ENCODE results near the gene KIFC1.
"Not testable (repeated sequence)": the region's sequence is repeated elsewhere in the genome, so short reads cannot be mapped to it uniquely, and the experiment has no call there.

KIFC1 gene, protein sequence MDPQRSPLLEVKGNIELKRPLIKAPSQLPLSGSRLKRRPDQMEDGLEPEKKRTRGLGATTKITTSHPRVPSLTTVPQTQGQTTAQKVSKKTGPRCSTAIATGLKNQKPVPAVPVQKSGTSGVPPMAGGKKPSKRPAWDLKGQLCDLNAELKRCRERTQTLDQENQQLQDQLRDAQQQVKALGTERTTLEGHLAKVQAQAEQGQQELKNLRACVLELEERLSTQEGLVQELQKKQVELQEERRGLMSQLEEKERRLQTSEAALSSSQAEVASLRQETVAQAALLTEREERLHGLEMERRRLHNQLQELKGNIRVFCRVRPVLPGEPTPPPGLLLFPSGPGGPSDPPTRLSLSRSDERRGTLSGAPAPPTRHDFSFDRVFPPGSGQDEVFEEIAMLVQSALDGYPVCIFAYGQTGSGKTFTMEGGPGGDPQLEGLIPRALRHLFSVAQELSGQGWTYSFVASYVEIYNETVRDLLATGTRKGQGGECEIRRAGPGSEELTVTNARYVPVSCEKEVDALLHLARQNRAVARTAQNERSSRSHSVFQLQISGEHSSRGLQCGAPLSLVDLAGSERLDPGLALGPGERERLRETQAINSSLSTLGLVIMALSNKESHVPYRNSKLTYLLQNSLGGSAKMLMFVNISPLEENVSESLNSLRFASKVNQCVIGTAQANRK

DNA sequence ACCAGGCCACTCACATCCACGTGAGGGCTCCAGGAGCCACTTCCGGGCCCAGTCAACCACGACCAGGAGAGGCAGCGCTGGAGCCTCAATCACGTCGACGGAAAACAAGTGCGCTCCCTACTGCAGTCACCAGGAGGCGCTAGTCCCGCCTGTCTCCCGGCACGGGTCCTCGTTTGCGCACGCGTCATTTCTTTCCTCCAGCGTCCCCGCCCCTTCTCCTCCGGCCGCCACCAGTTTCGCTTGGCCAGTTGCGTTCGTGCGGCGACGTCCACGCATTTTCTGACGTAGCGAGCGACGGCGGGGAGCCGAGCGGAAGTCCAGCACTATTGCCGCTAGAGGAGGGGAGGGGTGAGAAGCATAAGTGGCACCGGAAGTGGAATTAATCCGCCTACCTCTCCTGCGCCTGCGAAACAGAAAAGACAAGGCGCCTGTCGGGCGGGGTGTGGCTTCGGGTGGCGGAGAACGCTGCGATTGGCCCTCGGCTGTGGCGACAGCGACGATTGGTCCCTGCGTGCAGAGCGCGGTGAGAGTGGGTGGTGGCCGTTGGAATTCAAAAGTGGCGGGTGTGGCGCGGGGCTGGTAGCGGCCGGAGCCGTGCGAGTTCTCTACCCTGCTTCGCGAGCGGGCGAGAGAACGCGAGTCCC, at the start of gene KIFC1:
KIFC1 (plus strand) TSS at position 546 of the 644 bp plus-strand sequence. CDS start 163 bp downstream, outside the sequence.
- peak; percentile 99 for DNase-seq

DNA sequence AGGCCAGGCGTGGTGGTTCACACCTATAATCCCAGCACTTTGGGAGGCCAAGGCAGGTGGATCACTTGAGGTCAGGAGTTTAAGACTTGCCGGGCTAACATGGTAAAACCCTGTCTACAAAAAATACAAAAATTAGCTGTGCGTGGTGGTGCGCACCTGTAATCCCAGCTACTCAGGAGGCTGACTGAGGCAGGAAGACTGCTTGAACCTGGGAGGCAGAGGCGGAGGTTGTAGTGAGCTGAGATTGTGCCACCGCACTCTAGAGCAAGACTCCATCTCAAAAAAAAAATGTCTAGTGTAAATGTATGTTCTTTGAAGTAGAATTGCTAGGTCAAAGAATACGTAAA, 48.0 kb upstream of the KIFC1 start:
- DNase-seq, result not testable (repeated sequence)

DNA sequence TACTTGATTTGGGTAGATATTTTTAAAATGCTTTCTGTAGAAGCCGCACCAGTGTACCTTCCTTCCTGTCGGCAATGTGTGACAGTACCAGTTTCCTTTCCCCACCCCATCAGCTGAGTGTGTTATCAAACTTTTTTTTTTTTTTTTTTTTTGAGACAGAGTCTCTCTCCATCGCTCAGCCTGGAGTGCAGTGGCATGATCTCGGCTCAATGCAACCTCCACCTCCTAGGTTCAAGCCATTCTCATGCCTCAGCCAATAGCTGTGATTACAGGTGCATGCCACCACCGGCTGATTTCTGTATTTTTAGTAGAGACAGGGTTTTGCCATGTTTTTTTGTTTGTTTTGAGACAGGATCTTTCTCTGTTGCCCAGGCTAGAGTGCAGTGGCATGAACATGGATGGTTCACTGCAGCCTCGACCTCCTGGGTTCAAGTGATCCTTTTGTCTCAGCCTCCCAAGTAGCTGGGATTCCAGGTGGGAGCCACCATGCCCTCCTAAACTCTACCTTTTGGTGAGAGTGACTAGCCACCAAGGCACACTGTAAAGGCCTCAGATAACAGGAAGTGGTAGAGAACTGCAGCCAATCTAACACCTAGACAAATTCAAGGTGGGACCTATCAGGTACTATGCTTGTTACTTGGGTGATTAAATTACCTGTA, 47.5 kb upstream of the KIFC1 start:
- DNase-seq, result no peak

DNA sequence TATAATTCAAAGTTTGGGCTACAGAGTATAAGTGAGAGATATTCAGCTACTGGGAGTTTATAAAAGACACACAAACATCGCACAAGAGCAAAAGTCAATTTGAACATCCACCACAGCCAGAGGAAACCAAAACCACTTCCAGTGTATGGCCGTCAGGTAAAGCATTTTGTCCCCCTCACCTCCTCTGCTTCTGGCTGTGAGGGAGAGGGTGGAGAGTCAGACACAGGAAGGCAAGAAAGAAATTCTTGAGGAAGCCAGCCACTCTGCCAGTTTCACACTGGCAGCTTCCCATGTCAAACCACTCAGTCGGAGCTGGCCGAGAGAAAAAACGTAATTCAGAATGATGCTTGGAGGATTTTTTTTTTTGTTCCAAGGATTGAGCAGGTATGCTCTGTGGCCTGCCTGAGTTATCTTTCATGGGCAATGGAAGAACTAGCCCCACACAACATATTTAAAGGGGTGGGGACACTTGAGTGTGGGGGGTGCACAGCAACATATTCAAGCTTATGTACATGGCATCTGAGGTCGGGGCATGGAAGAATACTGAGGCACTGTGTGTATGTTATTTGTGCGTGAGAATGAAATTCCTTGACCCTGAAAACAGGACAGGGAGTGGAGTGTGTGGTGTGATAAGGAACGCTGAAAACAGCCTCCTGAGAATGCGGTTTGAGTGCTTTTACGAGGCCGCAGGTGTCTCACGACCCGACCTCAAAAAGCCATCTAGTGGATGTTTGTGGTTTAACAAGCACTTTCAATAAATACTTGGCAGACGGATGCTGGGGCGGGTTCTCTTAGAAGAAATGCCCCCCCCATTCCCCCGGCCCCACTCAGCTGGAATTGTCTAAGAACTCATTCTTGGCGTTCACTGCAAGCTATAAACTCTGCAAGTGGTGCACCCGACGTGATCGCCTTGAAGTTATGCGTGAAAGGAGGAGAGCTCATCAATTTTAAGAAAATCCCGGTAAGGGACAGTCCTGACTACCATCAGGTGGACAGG, 46.6 kb upstream of the KIFC1 start:
- peak; percentile 53 to 68 for DNase-seq

DNA sequence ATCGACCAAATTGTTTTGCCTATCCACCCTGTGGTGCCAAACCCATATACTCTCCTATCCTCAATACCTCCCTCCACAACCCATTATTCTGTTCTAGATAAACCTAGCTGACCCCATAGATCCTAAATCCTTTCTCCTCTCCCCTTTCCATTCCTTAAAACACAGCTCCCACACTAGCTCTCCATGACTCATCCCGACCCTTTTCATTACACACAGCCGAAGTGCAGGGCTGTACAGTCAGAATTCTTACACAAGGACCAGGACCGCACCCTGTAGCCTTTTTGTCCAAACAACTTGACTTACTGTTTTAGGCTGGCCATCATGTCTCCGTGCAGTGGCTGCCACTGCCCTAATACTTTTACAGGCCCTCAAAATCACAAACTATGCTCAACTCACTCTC, 44.7 kb upstream of the KIFC1 start:
- not testable (repeated sequence) for DNase-seq

DNA sequence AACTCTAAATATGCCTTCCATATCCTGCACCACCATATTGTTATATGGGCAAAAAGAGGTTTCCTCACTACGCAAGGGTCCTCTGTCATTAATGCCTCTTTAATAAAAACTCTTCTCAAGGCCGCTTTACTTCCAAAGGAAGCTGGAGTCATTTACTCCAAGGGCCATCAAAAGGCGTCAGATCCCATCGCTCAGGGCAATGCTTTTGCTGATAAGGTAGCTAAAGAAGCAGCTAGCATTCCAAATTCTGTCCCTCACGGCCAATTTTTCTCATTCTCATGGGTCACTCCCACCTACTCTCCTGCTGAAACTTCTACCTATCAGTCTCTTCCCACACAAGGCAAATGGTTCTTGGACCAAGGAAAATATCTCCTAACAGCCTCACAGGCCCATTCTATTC, 43.8 kb upstream of the KIFC1 start:
- no peak for DNase-seq

DNA sequence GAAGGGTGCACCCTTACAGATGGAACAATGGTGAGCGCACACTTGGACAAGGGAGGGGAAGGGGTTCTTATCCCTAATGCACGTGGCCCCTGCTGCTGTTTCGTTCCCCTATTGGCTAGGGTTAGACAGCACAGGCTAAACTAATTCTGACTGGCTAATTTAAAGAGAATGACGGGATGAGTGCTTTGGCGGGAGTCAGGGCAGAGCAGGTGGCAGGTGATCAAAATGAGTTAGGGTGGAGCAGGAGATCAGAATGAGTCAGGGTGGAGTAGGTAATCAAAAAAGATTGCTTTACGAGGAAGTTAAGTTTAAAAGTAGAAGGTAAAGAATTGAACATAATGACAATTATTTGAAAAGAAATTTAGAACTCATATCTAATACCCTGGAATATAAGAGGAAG, 35.8 kb upstream of the KIFC1 start:
- DNase-seq, result not testable (repeated sequence)

DNA sequence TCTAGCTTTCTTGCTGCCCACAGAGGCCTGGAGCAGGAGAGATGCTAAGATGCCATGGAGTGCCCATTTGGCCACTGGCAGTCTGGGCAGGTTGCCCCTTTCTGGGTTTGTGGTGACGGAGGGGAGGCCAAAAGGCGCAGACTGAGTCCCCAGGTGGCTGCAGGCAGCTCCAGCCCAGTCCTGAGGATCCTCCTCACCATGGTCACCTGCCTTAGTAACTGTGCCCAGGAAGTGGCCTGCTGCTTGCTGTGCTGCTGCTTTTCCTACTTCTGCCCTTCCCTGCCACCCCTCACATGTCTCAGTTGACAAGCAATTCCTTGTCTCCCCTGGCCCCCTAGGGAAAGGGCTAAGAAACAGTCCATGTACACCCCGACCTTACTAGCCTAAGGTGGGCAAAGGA, 35.3 kb upstream of the KIFC1 start:
- no peak for DNase-seq

- not testable (repeated sequence) for DNase-seq
These were observed 34.3 kb upstream of the KIFC1 start for GRCh38 chr6:33357160-33357871.

- no peak for DNase-seq
These were observed 32.3 kb upstream of the KIFC1 start for GRCh38 chr6:33359331-33359730.

GRCh38 chr6:33363486-33363885, 28.1 kb upstream of the KIFC1 start:
- DNase-seq, result not testable (repeated sequence)

DNA sequence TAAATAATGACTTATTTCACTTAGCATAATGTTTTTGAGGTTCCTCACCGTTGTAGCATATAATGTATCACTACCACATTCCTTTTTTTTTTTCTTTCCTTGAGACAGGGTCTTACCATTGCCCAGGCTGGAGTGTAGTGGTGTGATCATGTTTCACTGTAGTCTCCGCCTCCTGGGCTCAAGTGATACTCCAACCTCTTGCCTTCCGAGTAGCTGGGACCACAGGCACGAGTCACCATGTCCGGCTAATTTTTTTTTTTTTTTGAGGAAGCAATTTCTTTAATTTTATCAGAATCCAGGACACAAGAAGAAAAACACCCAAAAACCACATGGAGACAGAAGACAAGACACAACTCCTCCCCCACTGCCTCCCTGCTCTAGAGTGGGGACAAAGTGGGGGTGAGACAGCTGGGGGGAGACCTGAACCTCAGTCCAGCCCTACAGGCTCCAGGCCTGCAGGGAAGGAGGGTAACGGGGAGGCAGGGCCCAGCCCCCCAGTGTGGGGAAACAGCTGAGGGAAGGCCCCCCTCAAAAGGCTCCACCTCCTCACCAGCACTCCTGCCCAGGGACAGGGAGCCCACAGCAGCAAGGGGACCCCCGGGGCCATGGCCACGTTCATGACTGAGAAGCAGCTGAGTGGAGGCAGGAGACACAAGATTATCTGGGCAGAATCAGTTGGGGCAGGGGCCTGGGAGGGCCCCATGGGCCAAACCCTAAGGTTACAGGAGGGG, 27.0 kb upstream of the KIFC1 start:
- DNase-seq, result not testable (repeated sequence)

- DNase-seq, result not testable (repeated sequence)
These were observed 26.2 kb upstream of the KIFC1 start for GRCh38 chr6:33365206-33365971.

DNA sequence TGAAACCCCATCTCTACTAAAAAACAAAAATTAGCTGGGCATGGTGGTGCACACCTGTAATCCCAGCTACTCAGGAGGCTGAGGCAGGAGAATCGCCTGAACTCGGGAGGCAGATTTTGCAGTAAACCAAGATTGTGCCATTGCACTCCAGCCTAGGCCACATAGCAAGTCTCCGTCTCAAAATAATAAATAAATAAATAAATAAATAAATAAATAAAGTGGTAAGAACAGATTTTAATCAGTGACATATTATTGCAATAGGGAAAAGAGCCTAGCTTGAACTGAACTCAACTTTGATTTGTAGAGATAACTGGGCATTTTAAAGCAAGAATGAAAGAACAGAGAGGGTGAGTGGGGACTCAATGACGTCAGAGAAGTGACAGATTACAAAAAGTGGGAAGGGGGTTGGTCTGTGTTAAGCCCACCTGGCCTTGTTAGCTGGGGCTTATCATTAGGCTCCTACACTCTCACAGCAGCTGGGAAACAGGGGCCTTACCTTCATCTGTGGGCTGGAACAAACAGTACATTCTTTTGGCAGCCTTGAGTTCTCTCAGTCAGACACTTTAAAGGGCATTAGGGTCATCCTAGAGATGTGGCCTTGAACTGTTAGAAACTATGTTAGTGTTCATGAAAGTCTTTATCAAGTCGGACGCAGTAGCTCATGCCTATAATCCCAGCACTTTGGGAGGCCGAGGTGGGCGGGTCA, 24.5 kb upstream of the KIFC1 start:
- DNase-seq, result no peak

- not testable (repeated sequence) for DNase-seq
These were observed 24.0 kb upstream of the KIFC1 start for GRCh38 chr6:33367715-33368025.

DNA sequence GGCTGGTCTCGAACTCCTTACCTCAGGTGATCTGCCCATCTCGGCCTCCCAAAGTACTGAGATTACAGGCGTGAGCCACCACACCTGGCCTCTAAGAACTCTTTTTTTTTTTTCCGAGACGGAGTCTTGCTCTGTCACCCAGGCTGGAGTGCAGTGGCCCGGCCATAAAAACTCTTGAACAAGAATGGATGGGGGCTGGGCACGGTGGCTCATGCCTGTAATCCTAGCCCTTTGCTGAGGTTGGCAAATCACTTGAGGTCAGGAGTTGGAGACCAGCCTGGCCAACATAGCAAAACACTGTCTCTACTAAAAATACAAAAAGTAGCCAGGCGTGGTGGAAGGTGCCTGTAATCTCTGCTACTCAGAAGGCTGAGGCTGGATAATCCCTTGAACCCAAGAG, 19.7 kb upstream of the KIFC1 start:
- not testable (repeated sequence) for DNase-seq

DNA sequence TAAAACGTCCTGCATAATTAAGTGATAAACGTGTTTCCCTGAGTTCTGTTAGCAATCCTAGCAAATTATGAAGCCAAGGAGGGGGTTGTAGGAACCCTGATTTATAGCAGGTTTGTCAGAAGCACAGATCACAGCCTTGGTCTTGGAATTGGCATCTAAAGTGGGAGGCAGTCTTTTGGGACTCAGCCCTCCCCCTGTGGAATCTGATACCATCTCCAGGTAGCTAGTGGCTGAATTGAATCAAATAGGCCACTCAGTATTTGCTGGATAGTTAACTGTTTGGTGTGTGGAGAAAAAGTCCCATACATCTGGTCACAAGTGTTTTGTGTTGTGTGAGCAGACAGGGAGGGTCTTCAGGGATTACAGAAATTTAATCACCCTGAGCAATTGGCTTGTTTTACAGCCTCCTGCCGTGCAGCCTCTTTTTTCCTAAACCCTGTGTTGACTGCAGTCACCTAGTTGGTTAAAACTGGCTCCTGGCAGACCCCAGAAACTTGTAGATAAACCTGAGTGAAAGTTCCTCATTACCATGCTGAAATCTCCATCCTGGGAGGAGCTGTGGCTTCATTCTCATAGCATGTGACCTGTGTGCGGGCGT, 19.0 kb upstream of the KIFC1 start:
- DNase-seq, result no peak

GRCh38 chr6:33373960-33374910, 17.4 kb upstream of the KIFC1 start:
- no peak for DNase-seq

Data from SHP77 (cell line).